PC-3 (cell line): ENCODE data around the gene ARMC5. TPM values are rescaled to one million over a fixed set of nuclear protein-coding genes. Genes with fewer than 3 reads are reported as not detected.
"Not testable (repeated sequence)": the region's sequence is repeated elsewhere in the genome, so short reads cannot be mapped to it uniquely, and the experiment has no call there.

ENCODE experiments used
- ATAC-seq: fragments of 200-7000 bp; cut with Tn5 transposase; 2 replicates; pipeline ENCODE4 v1.9.1; 2020; ENCODE audit warnings: mild to moderate bottlenecking, moderate library complexity
- BruUV-seq: library from RNA; stranded (reverse); fragments of 400-500 nt; replicated peaks from 2 replicates; lab custom pipeline; 2021; lab: Mats Ljungman, UMichigan
- CTCF ChIA-PET: fragments of 300-600 bp; sonication (Branson Sonifier 250); formaldehyde crosslinking; loops from one replicate; lab custom pipeline; 2022; ENCODE audit warnings: antibody characterized with exemption; lab: Charles Lee
- POLR2A ChIA-PET: fragments of 300-600 bp; sonication (Branson Sonifier 250); formaldehyde crosslinking; loops from one replicate; lab custom pipeline; 2022; ENCODE audit warnings: antibody characterized with exemption; ENCODE audit not compliant: unreplicated experiment; lab: Charles Lee
- DNase-seq: peaks from one replicate; pipeline ENCODE4 v3.0.0-alpha.2; 2015
- H2AFZ ChIP-seq: fragments of 300-600 bp; sonication (generic); 2 replicates; pipeline ENCODE4 v1.6.0; 2016; ENCODE audit warnings: antibody characterized with exemption, low read length
- H3F3A ChIP-seq: fragments of 300-600 bp; sonication (generic); one replicate; pipeline ENCODE4 v1.6.0; 2017; ENCODE audit warnings: antibody characterized with exemption, low read length, control low read depth, mild to moderate bottlenecking; ENCODE audit not compliant: unreplicated experiment
- H3K27ac ChIP-seq: fragments of 300-600 bp; sonication (generic); 2 replicates; pipeline ENCODE4 v1.5.1; 2016; ENCODE audit warnings: mild to moderate bottlenecking, low read length
- H3K27me3 ChIP-seq: fragments of 300-600 bp; sonication (generic); 2 replicates; pipeline ENCODE4 v1.6.1; 2016; ENCODE audit warnings: low read length, mixed read lengths
- H3K36me3 ChIP-seq: fragments of 300-600 bp; sonication (generic); 2 replicates; pipeline ENCODE4 v1.6.1; 2016; ENCODE audit warnings: low read depth, mixed run types, low read length, mixed read lengths
- H3K4me1 ChIP-seq: fragments of 300-600 bp; sonication (generic); 2 replicates; pipeline ENCODE4 v1.5.1; 2016; ENCODE audit warnings: low read length; ENCODE audit not compliant: insufficient read depth
- H3K4me2 ChIP-seq: fragments of 300-600 bp; sonication (generic); 2 replicates; pipeline ENCODE4 v1.6.0; 2016; ENCODE audit warnings: low read length
- H3K4me3 ChIP-seq: fragments of 300-600 bp; sonication (generic); 2 replicates; pipeline ENCODE4 v1.5.1; 2016; ENCODE audit warnings: mild to moderate bottlenecking, low read length, mixed read lengths
- H3K79me2 ChIP-seq: fragments of 300-600 bp; sonication (generic); 2 replicates; pipeline ENCODE4 v1.6.1; 2017; ENCODE audit warnings: low read length, mixed read lengths
- H3K9ac ChIP-seq: fragments of 300-600 bp; sonication (generic); 2 replicates; pipeline ENCODE4 v1.6.0; 2016; ENCODE audit warnings: mild to moderate bottlenecking, low read length
- H3K9me2 ChIP-seq: fragments of 300-600 bp; sonication (generic); replicated peaks from 2 replicates; pipeline ENCODE4 v1.6.1; 2016; ENCODE audit warnings: mixed run types, low read length, mixed read lengths
- H3K9me3 ChIP-seq: fragments of 300-600 bp; sonication (generic); 2 replicates; pipeline ENCODE4 v1.6.1; 2016; ENCODE audit warnings: low read length, mixed read lengths
- H4K20me1 ChIP-seq: fragments of 300-600 bp; sonication (generic); 2 replicates; pipeline ENCODE4 v1.6.1; 2016; ENCODE audit warnings: low read length, mixed read lengths
- CTCF ChIP-seq: fragments of 300-600 bp; sonication (generic); conservative IDR thresholded peaks from 2 replicates; pipeline ENCODE4 v1.5.1; 2017; ENCODE audit warnings: antibody characterized with exemption, low read depth, mild to moderate bottlenecking, low read length
- EZH2 ChIP-seq: fragments of 300-600 bp; sonication (generic); IDR thresholded peaks from one replicate; pipeline ENCODE4 v1.6.1; 2017; ENCODE audit warnings: antibody characterized with exemption, mild to moderate bottlenecking, low read length; ENCODE audit not compliant: unreplicated experiment
- EZH2phosphoT487 ChIP-seq: fragments of 300-600 bp; sonication (generic); IDR thresholded peaks from 2 replicates; pipeline ENCODE4 v1.6.1; 2018; ENCODE audit warnings: mild to moderate bottlenecking, antibody characterized with exemption, low read length, borderline replicate concordance
- intact Hi-C: fragments of 100-400 bp; cut with micrococcal nuclease; formaldehyde crosslinking; loops from 2 replicates; pipeline ENCODE4 v1.9.0; 2023
- total RNA-seq: library from RNA; depleted of rRNA; stranded (reverse); fragments of >200 nt; gene quantifications from 2 replicates; pipeline ENCODE4 v1.2.3, GENCODE V29; 2014

ARMC5 gene
- total RNA-seq, 1 experiment from 2014 or later = 5.8 TPM

- POLR2A ChIA-PET = interaction anchor here (0.7 kb wide), 1 partner anchor 230 kb away, joined by 3 read pairs; a partner anchor contains a TSS
- H3F3A ChIP-seq = no peaks in the 10 kb centered on the region
- H3K36me3 ChIP-seq = no peaks in the 10 kb centered on the region
- H3K4me3 ChIP-seq = no peak within 1 kb of the TSS
- no peaks in the 10 kb centered on the region; the same call in 1 of the 2 replicates for H3K4me1 ChIP-seq
- H3K9me2 ChIP-seq = no peaks in the 10 kb centered on the region
- H3K9ac ChIP-seq = no peak within 1 kb of the TSS
- no peaks in the 10 kb centered on the region for H4K20me1 ChIP-seq
- ATAC-seq (no peak), DNase-seq (no peak)
- H3K9me3 ChIP-seq = no peaks in the 10 kb centered on the region
- no peaks in the 10 kb centered on the region for H3K79me2 ChIP-seq
- H3K4me2 ChIP-seq = no peak within 1 kb of the TSS
- CTCF ChIA-PET = no interaction called here
- no peak within 1 kb of the TSS for H3K27ac ChIP-seq
- intact Hi-C loops = no loop called here
- BruUV-seq = no TSS peak
- H3K27me3 ChIP-seq = no peaks in the 10 kb centered on the region
- H2AFZ ChIP-seq = no peak within 1 kb of the TSS
- TF ChIP-seq CTCF = no peak
- no peak for TF ChIP-seq EZH2phosphoT487
- no peak for TF ChIP-seq EZH2
Observed at GRCh38 chr16:31483081-31483480, 23.8 kb downstream of the ARMC5 start, which contains the start of gene SLC5A2. Gene SLC5A2 (plus strand): TSS chr16:31483123. CDS start chr16:31483137, 14 bp downstream.

GRCh38 chr16:31484048-31484447 lies 24.7 kb downstream of the ARMC5 start:
- BruUV-seq, POLR2A ChIA-PET, H3K9me2 ChIP-seq, intact Hi-C loops, CTCF ChIA-PET, H3K4me3 ChIP-seq, H4K20me1 ChIP-seq, H3K36me3 ChIP-seq, H3K9me3 ChIP-seq, H3F3A ChIP-seq, H3K79me2 ChIP-seq, H3K9ac ChIP-seq, H3K27ac ChIP-seq, H3K27me3 ChIP-seq, H3K4me2 ChIP-seq, ATAC-seq, DNase-seq, H2AFZ ChIP-seq, H3K4me1 ChIP-seq: not testable (repeated sequence)

GRCh38 chr16:31484491-31485171 lies 25.3 kb downstream of the ARMC5 start:
- POLR2A ChIA-PET = no interaction called here
- Histone ChIP-seq H3K36me3 (no peaks in the 10 kb centered on the region), H3K4me3 (no peak overlapping the region), H3K9me2 (no peaks in the 10 kb centered on the region), H3K27ac (no peak overlapping the region), H3K27me3 (no peaks in the 10 kb centered on the region), H3K79me2 (no peaks in the 10 kb centered on the region), H3K9me3 (no peaks in the 10 kb centered on the region), H4K20me1 (no peaks in the 10 kb centered on the region), H3K4me2 (no peak overlapping the region), H2AFZ (no peak overlapping the region), H3K4me1 (no peaks in the 10 kb centered on the region; the same call in 1 of the 2 replicates), H3K9ac (no peak overlapping the region), H3F3A (no peaks in the 10 kb centered on the region)
- no peak for TF ChIP-seq EZH2
- TF ChIP-seq EZH2phosphoT487 = no peak
- no peak for TF ChIP-seq CTCF
- DNase-seq (no peak), ATAC-seq (no peak)
- CTCF ChIA-PET = no interaction called here
- no TSS peak for BruUV-seq
- intact Hi-C loops = no loop called here
